Panc1 (cell line): Measurements from ENCODE around the gene GMDS. TPM values are rescaled to one million over a fixed set of nuclear protein-coding genes. Genes with fewer than 3 reads are reported as not detected.

ENCODE experiments used
- ATAC-seq: fragments of 200-7000 bp; cut with Tn5 transposase; 2 replicates; pipeline ENCODE4 v1.9.1; 2020; ENCODE audit warnings: mild to moderate bottlenecking, moderate library complexity
- BruUV-seq: library from RNA; stranded (reverse); fragments of 400-500 nt; replicated peaks from 2 replicates; lab custom pipeline; 2021; lab: Mats Ljungman, UMichigan
- CTCF ChIA-PET: fragments of 300-600 bp; sonication (Branson Sonifier 250); formaldehyde crosslinking; loops from one replicate; lab custom pipeline; 2022; ENCODE audit warnings: antibody characterized with exemption; lab: Charles Lee
- POLR2A ChIA-PET: fragments of 300-600 bp; sonication (Branson Sonifier 250); formaldehyde crosslinking; loops from one replicate; lab custom pipeline; 2022; ENCODE audit warnings: antibody characterized with exemption; lab: Charles Lee
- DNase-seq: peaks from one replicate; pipeline ENCODE4 v3.0.0-alpha.2; 2010; ENCODE audit warnings: low read depth, low spot score
- H3K27ac ChIP-seq: 2 replicates; pipeline ENCODE4 v1.5.1; 2011; ENCODE audit warnings: mild to moderate bottlenecking, low read length, inconsistent platforms
- H3K27me3 ChIP-seq: fragments of 200-500 bp; sonication (Bioruptor generic); 2 replicates; pipeline ENCODE4 v1.6.0; 2014; ENCODE audit warnings: low read length, inconsistent platforms; ENCODE audit not compliant: control insufficient read depth, insufficient read depth
- H3K36me3 ChIP-seq: fragments of 200-500 bp; sonication (Bioruptor generic); 2 replicates; pipeline ENCODE4 v1.5.1; 2014; ENCODE audit warnings: inconsistent platforms, mild to moderate bottlenecking, low read length, moderate library complexity; ENCODE audit not compliant: control insufficient read depth, insufficient read depth
- H3K4me1 ChIP-seq: 2 replicates; pipeline ENCODE4 v1.5.1; 2011; ENCODE audit warnings: inconsistent platforms, mild to moderate bottlenecking, low read length, moderate library complexity; ENCODE audit not compliant: control insufficient read depth, insufficient read depth
- H3K4me3 ChIP-seq, 2 experiments: 2 replicates each; pipeline ENCODE4 v1.5.1; 2011 to 2012; ENCODE audit warnings: low read depth in 2 of 2, low read length in 2 of 2, mild to moderate bottlenecking in 2 of 2, inconsistent platforms in 1 of 2, moderate library complexity in 1 of 2
- H3K9me3 ChIP-seq: fragments of 200-500 bp; sonication (Bioruptor generic); 2 replicates; pipeline ENCODE4 v1.5.1; 2014; ENCODE audit warnings: low read depth, mild to moderate bottlenecking, inconsistent platforms, low read length, moderate library complexity; ENCODE audit not compliant: control insufficient read depth, insufficient read depth
- CTCF ChIP-seq: fragments of 450-650 bp; IDR thresholded peaks from 2 replicates; pipeline ENCODE4 v1.5.1; 2017; ENCODE audit warnings: mild to moderate bottlenecking
- POLR2AphosphoS5 ChIP-seq: IDR thresholded peaks from 2 replicates; pipeline ENCODE4 v1.6.1; 2012; ENCODE audit warnings: mild to moderate bottlenecking, low read depth, low read length, moderate library complexity
- REST ChIP-seq, 2 experiments: IDR thresholded peaks; 2 replicates each; pipeline ENCODE4 v1.6.1; 2011 to 2012; ENCODE audit warnings: low read depth in 2 of 2, control low read depth in 1 of 2, low read length in 1 of 2, mild to moderate bottlenecking in 1 of 2, moderate library complexity in 1 of 2; ENCODE audit not compliant: insufficient read depth in 1 of 2
- SIN3A ChIP-seq: IDR thresholded peaks from 2 replicates; pipeline ENCODE4 v1.6.1; 2012; ENCODE audit warnings: low read depth, mild to moderate bottlenecking, low read length, moderate library complexity, borderline replicate concordance; ENCODE audit not compliant: insufficient read depth
- TCF7L2 ChIP-seq: IDR thresholded peaks from 2 replicates; pipeline ENCODE4 v1.6.1; 2011; ENCODE audit warnings: mild to moderate bottlenecking, low read depth, low read length, inconsistent platforms
- in situ Hi-C: cut with HindIII; loops from 2 replicates; pipeline ENCODE4 v1.10.0; 2016; ENCODE audit warnings: low sequenced_read_pairs, low pct_unique_long_range_greater_than_20kb
- intact Hi-C: fragments of 100-400 bp; cut with micrococcal nuclease; formaldehyde crosslinking; loops from one replicate; pipeline ENCODE4 v1.10.0; 2022; ENCODE audit not compliant: unreplicated experiment
- total RNA-seq: library from RNA; stranded (reverse); gene quantifications from one replicate; pipeline ENCODE4 v1.2.1, GENCODE V29; 2021; ENCODE audit not compliant: unreplicated experiment

The GMDS gene
- total RNA-seq, 1 experiment from 2014 or later: 9.8 TPM

GRCh38 chr6:2086326-2086965, 159.0 kb downstream of the GMDS start:
- Histone ChIP-seq H3K4me1 (no peaks in the 10 kb centered on the region), H3K4me3 (no peak overlapping the region), H3K27me3 (no peaks in the 10 kb centered on the region), H3K36me3 (no peaks in the 10 kb centered on the region), H3K9me3 (no peaks in the 10 kb centered on the region), H3K27ac (no peak overlapping the region)
- no peak for TF ChIP-seq CTCF
- no peak for TF ChIP-seq POLR2AphosphoS5
- TF ChIP-seq SIN3A: no peak
- TF ChIP-seq TCF7L2: no peak
- TF ChIP-seq REST (IDR thresholded peaks at IDR 0.05; ENCODE audit: insufficient read depth in 1 of 2, low read depth in 2 of 2, low read length in 1 of 2): no peak
- no TSS peak for BruUV-seq
- ChIA-PET POLR2A (no interaction called here), CTCF (interaction anchor here (0.6 kb wide), 1 partner anchor 128 kb away, joined by 5 read pairs; no protein-coding TSS in a partner anchor)
- DNase-seq (no peak), ATAC-seq (no peak)
- in situ Hi-C loops: no loop called here
- intact Hi-C loops: no loop called here

GRCh38 chr6:2085657-2086056, 159.7 kb downstream of the GMDS start:
- Histone ChIP-seq H3K9me3 (no peaks in the 10 kb centered on the region), H3K27me3 (no peaks in the 10 kb centered on the region), H3K4me3 (no peak overlapping the region), H3K4me1 (no peaks in the 10 kb centered on the region), H3K27ac (no peak overlapping the region), H3K36me3 (no peaks in the 10 kb centered on the region)
- BruUV-seq: no TSS peak
- DNase-seq (no peak), ATAC-seq (no peak)
- intact Hi-C loops (no loop called here), in situ Hi-C loops (no loop called here)
- ChIA-PET CTCF (no interaction called here), POLR2A (no interaction called here)
- TF ChIP-seq TCF7L2: no peak
- TF ChIP-seq CTCF: no peak
- TF ChIP-seq SIN3A: no peak
- TF ChIP-seq REST (IDR thresholded peaks at IDR 0.05; ENCODE audit: insufficient read depth in 1 of 2, low read depth in 2 of 2, low read length in 1 of 2): no peak
- no peak for TF ChIP-seq POLR2AphosphoS5
